Measurements from ENCODE around the gene TTLL13.

TTLL13 gene

DNA sequence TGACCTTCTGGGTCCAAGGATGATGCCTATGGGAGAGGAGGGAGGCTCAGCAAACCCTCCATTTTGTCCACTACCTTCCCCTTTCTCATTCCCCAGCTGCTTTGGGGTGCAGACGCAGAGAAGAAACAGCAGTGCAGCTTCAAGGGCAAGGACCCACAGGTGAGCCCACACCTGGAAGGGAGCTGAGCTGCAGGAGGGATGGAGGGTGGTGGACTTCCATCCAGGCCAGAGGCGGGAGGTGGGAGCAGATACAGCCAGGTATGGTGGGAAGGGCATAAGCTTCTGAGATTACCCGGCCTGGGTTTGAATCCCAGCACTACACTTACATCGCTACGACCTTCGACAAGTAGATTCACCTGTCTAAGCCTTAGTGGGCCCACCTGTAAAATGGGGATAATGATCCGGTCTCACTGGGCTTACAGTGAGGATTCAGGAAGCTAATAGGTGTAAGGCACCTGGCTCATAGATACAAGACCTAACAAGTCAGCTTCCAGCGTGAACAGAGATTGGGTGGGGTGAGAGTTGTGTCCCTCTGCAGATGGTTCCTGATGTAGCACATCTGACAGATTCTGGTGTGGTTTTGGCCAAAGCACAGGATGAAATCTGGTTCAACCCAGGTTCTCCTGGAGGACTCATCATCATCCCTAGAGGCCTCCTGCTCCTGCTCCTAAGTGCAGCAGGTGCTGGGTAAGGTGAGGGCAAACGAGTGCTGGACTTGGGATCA is 31.5 kb upstream of the TTLL13 start:
- DNase-seq = no peak

DNA sequence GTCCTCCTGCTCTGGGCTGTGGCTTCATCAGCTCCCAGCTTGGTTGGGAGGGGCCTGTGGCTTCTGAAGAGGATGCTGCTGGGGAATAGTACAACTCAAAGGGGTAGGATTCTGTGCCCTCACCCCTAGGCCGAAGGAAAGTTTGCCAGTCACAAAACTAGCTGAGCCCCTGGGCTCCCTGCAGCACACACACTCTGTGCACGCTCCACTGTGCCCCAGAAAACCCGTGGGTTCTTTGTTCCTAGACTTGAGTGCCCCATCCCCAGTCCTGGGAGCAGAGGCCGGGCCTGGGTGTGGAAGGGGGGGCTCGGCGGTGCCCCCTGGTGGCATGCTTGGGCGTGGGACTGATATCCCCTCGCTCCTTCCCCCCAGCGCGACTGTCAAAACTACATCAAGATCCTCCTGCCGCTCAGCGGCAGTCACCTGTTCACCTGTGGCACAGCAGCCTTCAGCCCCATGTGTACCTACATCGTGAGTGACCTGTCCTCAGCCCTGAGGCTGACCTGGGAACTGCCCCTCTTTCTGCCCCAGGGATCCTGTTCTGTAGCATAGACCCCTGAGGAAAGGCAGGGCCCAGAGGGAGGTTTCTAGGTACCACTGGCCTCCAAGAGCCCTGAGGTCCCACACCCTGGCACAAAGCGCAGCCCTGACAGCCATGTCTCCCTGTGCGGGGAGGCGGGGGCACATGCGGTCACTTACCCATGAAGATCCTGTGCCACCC is 29.8 kb upstream of the TTLL13 start:
- no peak for DNase-seq

DNA sequence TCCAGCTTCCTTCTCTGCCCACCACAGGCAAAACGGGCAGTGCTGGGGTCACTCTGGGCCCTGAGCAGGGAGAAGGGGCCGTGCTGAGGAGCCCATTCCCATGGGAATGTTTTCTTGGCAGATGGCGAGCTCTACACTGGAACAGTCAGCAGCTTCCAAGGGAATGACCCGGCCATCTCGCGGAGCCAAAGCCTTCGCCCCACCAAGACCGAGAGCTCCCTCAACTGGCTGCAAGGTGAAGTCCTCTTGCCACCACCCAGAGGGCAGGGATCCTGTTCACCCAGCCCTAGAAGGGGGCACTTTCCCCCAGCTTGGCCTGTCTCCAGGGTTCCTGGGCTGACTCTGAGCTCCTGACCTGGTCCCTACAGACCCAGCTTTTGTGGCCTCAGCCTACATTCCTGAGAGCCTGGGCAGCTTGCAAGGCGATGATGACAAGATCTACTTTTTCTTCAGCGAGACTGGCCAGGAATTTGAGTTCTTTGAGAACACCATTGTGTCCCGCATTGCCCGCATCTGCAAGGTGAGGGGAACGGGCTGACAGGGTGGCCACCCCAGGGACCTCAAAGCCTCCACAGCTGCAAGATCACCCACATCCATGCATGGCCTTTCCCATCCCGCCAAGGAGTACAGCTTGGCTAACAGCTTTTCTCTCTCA is 28.0 kb upstream of the TTLL13 start:
- peak; percentile 31 for DNase-seq

DNA sequence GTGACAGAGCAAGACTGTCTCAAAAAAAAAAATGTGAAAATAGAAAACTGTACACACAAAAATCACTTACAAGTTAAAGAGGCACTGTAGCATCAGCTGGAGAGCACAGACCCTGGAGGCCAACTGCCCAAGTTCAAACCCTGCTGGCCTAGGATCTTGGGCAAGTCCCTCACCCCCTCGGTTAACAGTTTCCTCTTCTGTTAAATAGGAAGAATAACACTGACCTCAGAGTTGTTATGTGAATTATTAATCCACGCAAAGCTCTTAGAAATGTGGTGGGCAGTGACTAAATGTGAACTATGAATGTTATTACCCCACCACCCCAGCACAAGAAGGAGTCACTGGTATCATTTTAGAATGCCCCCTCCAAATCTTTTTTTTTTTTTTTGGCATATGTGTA is 26.8 kb upstream of the TTLL13 start:
- DNase-seq = no peak

DNA sequence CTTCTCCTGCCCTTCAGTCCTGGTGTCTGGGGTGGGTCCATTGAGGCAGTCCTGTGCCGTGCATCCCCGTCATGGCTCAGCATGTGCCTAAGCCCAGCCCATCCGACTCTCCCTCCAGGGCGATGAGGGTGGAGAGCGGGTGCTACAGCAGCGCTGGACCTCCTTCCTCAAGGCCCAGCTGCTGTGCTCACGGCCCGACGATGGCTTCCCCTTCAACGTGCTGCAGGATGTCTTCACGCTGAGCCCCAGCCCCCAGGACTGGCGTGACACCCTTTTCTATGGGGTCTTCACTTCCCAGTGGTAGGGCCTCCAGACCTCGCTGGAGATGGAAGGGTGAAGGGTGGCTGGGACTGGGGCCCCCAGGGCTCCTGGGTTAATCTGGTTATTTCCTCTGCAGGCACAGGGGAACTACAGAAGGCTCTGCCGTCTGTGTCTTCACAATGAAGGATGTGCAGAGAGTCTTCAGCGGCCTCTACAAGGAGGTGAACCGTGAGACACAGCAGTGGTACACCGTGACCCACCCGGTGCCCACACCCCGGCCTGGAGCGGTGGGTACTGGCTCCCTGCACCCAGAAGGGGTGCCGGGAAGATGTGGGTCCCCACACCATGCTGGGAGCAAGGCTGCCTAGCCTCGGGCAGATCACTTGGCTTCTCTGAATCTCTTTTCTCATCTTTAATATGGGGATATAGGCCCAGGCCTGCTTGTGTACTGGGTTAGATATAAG is 25.8 kb upstream of the TTLL13 start:
- DNase-seq = no peak

DNA sequence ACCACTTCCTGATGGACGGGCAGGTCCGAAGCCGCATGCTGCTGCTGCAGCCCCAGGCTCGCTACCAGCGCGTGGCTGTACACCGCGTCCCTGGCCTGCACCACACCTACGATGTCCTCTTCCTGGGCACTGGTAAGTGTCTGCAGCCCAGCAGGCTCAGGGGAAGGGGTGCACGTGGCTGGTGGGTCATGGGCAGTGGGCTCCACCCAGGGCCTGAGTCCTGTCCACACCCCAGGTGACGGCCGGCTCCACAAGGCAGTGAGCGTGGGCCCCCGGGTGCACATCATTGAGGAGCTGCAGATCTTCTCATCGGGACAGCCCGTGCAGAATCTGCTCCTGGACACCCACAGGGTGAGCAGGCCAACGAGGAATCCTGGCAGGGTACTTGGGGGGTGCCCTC is 24.3 kb upstream of the TTLL13 start:
- no peak for DNase-seq

DNA sequence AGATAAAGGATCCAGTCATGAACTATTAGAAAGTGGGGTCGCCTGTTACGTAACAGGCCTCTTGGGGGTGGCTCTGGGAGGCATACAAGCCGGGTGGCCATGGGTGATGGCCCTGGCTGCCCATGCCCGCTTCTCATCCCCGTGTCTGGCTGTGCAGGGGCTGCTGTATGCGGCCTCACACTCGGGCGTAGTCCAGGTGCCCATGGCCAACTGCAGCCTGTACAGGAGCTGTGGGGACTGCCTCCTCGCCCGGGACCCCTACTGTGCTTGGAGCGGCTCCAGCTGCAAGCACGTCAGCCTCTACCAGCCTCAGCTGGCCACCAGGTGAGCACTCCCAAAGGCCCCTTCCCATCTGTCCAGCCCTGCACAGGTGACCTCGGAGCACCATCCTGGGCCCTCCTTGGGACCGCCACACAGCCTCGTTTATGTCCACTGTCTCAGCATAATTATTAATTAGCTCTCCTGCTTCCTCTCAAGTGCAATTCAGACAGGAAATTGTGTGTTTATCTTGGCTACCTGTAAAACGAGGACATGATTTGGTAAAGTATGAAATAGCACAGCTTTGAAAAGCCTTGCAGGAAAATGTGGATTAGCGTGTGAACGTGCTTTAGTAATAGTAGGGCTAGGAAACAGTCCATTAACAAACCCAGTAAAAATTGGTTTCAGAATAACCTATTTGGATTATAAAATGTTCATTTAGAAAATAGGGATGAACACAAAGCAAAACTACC is 23.7 kb upstream of the TTLL13 start:
- DNase-seq = no peak

DNA sequence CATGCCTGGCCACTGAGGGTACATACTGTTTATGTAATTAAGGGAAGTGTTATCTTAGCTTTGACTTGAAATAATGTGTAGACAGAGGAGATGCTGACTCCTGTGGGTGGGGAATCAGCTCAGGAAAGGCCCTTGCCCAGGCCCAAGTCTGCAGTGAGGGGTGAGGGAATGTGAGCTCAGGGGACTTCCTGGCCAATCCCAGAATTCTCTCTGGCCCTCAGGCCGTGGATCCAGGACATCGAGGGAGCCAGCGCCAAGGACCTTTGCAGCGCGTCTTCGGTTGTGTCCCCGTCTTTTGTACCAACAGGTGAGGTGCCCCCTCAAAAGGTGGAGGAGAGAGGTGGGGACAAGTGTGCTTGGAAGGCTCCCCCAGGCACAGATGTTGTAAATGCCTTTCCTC is 22.0 kb upstream of the TTLL13 start:
- DNase-seq = no peak

DNA sequence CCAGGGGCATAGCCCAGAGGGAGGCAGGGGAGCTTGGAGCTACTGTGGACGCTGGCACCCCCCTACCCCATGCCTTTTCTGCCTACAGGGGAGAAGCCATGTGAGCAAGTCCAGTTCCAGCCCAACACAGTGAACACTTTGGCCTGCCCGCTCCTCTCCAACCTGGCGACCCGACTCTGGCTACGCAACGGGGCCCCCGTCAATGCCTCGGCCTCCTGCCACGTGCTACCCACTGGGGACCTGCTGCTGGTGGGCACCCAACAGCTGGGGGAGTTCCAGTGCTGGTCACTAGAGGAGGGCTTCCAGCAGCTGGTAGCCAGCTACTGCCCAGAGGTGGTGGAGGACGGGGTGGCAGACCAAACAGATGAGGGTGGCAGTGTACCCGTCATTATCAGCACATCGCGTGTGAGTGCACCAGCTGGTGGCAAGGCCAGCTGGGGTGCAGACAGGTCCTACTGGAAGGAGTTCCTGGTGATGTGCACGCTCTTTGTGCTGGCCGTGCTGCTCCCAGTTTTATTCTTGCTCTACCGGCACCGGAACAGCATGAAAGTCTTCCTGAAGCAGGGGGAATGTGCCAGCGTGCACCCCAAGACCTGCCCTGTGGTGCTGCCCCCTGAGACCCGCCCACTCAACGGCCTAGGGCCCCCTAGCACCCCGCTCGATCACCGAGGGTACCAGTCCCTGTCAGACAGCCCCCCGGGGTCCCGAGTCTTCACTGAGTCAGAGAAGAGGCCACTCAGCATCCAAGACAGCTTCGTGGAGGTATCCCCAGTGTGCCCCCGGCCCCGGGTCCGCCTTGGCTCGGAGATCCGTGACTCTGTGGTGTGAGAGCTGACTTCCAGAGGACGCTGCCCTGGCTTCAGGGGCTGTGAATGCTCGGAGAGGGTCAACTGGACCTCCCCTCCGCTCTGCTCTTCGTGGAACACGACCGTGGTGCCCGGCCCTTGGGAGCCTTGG is 21.3 kb upstream of the TTLL13 start:
- DNase-seq = no peak

DNA sequence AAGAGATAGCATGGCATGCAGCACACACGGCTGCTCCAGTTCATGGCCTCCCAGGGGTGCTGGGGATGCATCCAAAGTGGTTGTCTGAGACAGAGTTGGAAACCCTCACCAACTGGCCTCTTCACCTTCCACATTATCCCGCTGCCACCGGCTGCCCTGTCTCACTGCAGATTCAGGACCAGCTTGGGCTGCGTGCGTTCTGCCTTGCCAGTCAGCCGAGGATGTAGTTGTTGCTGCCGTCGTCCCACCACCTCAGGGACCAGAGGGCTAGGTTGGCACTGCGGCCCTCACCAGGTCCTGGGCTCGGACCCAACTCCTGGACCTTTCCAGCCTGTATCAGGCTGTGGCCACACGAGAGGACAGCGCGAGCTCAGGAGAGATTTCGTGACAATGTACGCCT is 20.4 kb upstream of the TTLL13 start:
- no peak for DNase-seq

DNA sequence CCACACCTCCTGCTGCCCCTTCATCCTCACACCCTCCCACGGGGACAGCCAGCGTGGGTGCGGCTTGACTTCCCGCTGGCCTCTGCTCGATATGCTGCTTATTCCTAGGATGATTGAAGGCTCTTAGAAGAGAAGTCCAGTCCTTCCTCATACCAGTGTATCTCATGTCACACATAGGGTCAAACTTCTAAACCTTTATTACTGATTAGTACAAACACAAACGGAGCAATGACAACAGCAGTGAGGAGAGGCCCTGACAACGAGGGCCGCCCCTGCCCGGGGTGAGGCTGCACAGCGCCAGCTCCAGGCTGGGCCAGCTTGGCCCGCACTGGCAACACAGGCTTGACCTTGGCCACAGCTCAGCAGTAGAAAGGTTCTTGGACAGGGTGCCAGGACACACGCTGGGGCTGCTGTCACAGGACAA is 19.3 kb upstream of the TTLL13 start:
- no peak for DNase-seq

DNA sequence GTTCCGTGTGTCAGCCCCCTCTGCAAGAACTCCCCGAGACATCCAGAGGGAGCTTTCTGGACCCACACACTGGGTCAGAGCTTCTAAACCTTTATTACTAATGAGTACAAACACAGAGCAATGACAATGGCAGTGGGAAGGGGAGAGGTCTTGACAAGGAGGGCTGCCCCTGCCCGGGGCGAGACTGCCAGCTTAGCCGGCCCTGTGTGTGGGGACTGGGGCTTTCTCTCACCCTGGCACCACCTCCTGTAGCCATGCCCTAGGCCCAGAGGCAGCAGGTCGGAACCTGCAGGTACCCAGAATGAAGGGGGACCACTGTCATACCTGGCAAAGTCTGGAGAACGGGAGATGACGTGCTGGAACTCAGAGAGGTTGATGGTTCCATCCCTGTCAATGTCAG is 18.7 kb upstream of the TTLL13 start:
- DNase-seq = no peak

DNA sequence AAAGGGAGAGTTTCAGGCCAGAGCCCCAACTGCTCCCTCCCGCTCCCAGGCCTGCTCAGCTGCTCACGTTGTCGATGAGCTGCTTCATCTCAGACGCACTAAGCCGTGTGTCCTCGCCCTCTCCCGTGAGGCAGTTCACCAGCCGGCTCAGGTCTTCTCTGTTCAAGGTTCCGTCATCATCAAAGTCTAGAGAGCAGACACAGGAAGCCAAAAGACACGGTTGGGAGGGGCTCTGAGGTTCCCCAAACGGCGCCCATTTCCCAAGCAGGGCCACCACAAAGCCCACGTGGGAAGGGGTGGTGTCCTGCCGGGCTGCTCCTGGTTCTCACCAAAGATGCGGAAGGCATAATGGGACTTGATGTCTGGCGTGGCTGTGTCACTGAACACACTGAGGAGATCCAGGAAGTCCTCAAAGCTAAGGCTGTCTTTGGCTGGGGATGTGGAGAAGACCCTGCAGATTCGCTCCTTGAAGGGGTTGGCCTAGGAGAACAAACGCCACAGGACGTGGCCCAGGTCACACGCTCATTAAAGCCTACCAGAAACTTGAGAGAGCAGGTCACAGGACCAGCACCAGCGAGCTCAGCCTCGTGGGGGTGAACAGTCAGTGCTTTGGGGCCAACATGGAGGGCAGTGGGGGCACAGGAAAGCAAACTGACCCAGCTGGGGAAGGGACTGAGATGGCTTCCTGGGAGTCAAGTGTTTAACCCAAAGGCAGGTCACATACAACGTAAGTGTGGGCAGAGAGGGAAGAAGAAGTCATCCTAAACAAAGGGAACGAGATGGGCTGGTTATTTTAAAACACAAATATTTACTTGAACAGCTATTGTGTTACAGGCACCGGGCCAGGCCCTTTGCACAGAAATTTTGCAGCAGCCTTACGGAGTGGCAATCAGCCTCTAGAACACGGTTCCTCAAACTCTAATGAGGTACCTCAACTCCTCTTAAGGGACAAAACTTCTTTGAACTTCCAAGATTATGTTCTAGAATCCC is 18.0 kb upstream of the TTLL13 start:
- no peak for DNase-seq

DNA sequence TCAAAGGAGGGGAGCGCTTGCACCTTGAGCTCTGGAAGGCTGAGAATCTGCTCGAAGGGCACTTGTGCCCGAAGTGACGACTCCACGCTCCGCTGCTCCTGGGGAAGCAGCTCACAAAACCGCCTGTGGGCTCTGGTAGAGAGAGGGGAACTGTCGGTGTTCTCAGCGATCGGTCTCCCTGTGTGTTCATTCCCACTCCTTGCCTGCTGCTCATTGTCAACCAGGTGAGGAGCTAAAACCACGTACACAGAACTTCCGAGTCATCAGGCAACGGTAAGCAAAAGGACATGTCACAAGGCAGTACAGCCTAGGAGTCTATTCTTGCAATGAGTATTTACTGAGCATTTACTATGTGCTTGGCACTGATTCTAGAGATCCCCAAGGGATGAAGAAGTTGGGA is 17.2 kb upstream of the TTLL13 start:
- no peak for DNase-seq

DNA sequence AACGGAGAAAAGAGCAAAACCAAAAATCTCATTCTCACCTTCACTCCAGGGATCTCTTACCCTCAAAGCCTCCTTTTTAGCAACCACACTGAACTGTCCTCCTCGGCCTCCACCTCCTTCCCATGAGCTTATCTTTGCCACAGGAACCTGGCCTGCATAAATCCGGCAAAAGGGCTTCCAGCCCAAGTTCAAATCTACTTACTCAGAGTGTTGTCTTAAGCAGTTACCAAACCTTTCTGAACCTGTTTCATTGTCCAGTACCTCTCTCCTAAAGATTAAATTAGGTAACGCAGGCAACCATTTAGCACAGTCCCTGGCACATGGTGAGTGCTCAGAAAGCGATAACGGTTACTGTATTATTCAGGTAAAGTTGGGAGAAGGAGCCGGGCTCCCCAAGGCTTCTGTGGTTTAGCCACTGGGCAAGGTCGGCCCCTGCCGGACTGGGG is 16.4 kb upstream of the TTLL13 start:
- no peak for DNase-seq

DNA sequence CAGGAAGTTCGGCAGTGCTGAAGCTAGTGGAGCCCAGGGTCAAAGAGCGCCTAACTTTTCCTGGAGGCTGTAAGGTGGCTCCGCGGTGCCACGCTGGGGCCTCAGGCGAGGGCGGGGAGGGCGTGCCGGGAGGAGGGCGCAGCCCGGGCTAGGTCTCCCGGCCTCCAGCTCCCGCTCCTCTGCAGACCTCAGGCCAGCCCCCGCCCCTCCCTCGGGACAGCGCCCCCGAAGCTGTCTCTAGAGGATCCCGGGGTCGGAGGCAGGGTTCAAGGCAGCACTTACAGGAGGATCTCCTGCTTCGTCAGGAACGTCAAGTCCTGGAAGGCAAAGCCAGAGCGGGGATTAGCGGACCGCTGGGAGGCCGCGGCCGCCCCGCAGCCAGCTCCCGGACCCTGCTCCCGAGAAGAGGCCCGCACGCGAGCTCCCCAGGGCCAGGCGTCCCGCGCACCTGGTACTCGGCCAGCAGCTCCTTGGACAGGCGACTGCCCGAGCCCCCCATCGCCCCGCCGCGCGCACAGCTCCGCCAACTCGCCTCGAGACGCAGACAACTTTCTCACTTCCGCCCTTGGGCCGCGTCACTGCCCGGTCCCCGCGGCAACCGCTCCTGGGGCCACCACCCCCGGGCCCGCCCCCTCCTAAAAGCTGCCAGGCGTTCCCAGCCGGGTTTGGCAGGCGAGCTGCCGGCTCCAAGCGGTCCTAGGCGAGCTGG is 15.8 kb upstream of the TTLL13 start, which contains the start of gene CIB1:
Gene CIB1 (minus strand): TSS at position 555 of the 709 bp plus-strand sequence. CDS start 56 bp downstream, at position 499.
- peak; percentile 79 for DNase-seq

DNA sequence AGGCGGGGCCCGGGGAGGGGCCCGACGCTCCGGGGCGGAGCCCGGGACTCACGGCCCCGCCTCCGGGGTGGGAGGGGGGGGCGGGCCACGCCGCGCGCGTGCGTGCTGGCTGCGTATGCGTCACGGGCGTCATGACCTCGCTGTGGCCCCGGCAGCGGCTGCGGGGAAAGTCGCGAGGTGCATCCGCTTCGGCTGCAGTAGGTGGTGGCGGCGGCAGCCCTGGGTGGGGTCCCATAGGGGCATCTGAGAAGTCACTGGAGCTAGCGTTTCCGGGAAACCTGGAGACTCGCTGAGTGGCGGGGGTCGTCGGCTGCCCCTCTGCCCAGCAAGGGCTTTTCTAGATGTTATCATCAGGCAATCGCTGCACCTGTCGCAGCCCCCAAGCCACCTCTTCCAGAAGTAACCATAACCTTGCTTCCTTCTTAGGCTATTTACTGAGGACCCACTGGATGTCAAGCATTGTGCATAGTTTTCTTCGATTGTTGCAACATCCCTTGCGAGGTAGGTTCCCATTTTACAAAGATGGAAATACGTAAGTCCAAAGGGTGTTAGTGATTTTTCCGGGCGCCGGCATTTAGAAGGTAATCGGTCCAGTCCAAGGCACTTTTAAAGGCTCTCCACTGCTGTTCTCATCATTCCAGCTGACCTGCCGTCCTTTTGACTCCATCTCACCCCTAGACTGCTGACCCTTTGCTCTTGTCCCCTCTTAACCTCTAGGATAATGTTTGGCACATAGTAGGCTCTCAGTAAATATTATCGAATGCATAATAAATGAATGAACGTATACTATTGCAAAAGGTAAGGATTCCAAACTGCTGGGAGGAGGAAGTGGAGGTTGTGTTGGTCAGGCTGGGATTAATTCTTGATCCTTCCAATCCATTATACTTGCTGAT is 15.0 kb upstream of the TTLL13 start, which contains the start of gene GDPGP1:
Gene GDPGP1 (plus strand): TSS at position 114 of the 893 bp plus-strand sequence. CDS start 6,700 bp downstream, outside the sequence.
- DNase-seq = no peak

DNA sequence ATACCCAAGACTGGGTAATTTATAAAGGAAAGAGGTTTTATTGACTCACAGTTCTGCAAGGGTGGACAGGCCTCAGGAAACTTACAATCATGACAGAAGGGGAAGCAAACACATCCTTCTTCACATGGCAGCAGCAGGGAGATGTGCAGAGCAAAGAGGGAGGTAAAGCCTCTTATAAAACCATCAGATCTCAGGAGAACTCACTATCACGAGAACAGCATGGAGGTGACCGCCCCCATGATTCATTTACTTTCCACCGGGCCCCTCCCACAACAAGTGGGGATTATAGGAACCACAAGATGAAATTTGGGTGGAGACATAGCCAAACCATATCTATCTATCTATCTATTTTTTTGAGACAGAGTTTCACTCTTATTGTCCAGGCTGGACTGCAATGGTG is 10.0 kb upstream of the TTLL13 start:
- no peak for DNase-seq
